GM19372 (cell line): Measurements from ENCODE around the gene TRPM4.
"Not testable (repeated sequence)": the region's sequence is repeated elsewhere in the genome, so short reads cannot be mapped to it uniquely, and the experiment has no call there.

Experiments used
- ATAC-seq: cut with Tn5 transposase; IDR thresholded peaks from one replicate; pipeline ENCODE4 v1.9.1; 2021; ENCODE audit warnings: mild to moderate bottlenecking, low read depth, moderate library complexity; ENCODE audit not compliant: unreplicated experiment

Gene TRPM4

DNA sequence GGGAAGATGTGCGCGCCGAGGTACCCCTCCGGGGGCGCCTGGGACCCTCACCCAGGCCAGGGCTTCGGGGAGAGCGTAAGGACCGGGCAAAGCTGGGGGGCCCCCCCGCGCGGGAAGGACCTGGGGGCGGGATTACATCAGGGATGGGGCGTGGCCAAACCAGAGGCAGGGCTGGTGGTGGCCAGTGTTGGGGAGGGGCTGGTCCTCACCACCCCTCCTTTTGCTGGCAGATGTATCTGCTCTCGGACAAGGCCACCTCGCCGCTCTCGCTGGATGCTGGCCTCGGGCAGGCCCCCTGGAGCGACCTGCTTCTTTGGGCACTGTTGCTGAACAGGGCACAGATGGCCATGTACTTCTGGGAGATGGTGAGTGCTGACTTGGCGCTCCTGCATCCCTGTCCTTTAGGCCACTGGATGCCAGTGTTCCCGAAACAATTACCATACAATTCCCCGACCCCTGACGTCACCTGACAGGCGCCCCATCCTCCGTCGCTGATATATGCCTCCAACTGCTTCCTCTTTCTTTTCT lies 25.3 kb downstream of the TRPM4 start:
- ATAC-seq: no peak

- no peak for ATAC-seq
Measured at GRCh38 chr19:49186108-49186507, 28.5 kb downstream of the TRPM4 start.

- no peak for ATAC-seq
Measured at GRCh38 chr19:49188626-49189200, 31.1 kb downstream of the TRPM4 start.

- no peak for ATAC-seq
Measured at GRCh38 chr19:49189259-49189658, 31.7 kb downstream of the TRPM4 start.

GRCh38 chr19:49190781-49191180 lies 33.2 kb downstream of the TRPM4 start:
- ATAC-seq: no peak

- no peak for ATAC-seq
Measured at GRCh38 chr19:49193822-49194394, 36.3 kb downstream of the TRPM4 start.

DNA sequence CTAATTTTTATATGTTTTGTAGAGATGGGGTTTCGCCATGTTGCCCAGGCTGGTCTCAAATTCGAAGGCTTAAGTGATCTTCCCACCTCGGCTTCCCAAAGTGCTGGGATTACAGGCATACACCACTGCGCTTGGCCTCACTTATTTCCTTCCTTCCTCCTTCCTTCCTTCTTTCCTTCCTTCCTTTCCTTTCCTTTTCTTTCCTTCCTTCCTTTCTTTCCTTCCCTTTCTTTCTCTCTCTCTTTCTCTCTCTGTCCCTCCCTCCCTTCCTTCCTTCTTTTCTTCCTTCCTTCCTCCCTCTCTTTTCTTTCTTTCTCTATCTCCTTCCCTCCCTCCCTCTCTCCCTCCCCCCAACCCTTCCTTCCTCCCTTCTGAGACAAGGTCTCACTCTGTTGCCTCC lies 36.8 kb downstream of the TRPM4 start:
- no peak for ATAC-seq

DNA sequence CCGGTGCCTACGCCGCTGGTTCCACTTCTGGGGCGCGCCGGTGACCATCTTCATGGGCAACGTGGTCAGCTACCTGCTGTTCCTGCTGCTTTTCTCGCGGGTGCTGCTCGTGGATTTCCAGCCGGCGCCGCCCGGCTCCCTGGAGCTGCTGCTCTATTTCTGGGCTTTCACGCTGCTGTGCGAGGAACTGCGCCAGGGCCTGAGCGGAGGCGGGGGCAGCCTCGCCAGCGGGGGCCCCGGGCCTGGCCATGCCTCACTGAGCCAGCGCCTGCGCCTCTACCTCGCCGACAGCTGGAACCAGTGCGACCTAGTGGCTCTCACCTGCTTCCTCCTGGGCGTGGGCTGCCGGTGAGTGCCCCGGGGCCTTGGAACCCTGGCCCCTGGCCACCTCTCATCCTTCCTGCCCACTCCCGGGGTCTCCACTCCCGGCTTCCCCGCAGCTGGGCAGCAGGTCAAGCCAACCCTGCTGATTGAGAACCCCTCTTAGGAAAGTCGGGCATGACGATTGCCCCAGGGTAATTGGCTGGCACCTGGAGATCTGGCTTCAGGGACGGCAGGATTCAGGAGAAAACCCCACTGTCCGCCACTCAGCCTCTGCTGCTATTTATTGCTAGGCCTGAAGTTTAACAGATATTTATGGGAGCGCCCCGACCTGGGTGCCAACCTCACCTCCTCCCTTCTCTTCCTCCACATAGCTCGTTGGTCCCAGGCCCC lies 39.1 kb downstream of the TRPM4 start:
- ATAC-seq: no peak

DNA sequence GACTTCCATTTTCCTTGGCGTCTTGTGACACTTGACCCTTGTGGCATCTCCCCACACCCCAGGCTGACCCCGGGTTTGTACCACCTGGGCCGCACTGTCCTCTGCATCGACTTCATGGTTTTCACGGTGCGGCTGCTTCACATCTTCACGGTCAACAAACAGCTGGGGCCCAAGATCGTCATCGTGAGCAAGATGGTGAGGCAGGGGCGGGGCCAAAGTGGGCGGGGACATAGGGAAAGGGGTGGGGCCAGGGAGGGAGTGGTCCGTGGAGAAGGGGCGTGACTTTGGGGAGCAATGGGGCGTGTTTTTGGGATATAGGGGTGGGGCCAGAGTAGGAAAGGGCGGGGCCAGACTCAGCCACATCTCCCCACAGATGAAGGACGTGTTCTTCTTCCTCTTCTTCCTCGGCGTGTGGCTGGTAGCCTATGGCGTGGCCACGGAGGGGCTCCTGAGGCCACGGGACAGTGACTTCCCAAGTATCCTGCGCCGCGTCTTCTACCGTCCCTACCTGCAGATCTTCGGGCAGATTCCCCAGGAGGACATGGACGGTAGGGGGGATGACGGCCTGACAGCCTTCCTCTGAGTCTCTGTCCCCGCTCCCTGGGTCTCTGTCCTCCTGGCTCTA lies 42.8 kb downstream of the TRPM4 start:
- ATAC-seq: no peak

- ATAC-seq: no peak
Measured at GRCh38 chr19:49201042-49201441, 43.5 kb downstream of the TRPM4 start.

DNA sequence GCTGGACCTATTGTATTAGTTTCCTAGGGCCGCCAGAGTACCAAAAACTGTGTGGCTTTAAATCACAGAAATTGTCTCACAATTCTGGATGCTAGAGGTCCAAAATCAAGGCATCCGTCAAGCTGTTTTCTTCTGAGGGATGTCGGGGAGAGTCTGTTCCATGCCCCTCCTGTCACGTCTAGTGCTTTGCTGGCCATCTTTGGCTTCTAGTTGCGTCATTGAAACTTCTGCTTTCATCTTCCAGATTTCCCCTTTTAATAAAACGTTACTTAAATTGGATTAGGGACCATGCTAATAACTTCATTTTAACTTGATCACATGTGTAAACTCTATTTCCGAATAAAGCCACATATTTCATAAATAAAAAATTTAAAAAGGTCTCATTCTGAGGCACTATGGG lies 47.5 kb downstream of the TRPM4 start:
- ATAC-seq: no peak

DNA sequence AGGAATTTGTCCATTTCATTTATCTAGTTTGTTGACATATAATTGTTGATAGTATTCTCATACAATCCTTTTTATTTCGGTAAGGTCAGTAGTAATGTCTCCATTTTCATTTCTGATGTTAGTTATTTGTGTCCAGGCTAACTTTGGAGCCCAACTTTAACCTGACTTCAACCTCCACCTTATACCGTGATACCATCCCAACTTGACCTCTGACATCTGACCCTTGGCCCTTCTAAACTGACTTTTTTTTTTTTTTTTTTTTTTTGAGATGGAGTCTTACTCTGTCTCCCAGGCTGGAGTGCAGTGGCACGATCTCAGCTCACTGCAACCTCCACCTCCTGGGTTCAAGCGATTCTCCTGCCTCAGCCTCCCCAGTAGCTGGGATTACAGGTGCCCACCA lies 51.9 kb downstream of the TRPM4 start:
- not testable (repeated sequence) for ATAC-seq

GRCh38 chr19:49210108-49210900 lies 52.7 kb downstream of the TRPM4 start:
- ATAC-seq: no peak

DNA sequence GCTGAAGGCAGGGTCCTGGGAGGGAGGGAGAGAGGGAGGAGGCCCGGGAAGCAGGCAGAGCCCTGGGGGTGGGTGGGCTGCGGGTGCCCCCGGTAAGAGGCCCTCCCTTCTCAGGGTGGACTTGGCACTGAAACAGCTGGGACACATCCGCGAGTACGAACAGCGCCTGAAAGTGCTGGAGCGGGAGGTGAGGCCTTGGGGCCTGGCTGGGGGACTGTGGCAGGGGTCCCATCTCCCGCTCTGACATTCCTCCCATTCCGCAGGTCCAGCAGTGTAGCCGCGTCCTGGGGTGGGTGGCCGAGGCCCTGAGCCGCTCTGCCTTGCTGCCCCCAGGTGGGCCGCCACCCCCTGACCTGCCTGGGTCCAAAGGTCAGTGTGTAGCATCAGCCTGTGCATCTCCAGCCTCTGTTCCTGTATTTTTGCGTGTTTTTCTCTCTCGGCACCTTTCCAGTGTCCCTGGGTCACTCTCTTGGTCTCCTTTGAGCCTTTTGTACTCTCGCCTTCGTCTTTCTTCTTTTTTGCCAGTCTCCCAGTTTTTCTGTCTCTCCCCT lies 53.4 kb downstream of the TRPM4 start:
- no peak for ATAC-seq

- no peak for ATAC-seq
Measured at GRCh38 chr19:49212016-49212701, 54.6 kb downstream of the TRPM4 start.

DNA sequence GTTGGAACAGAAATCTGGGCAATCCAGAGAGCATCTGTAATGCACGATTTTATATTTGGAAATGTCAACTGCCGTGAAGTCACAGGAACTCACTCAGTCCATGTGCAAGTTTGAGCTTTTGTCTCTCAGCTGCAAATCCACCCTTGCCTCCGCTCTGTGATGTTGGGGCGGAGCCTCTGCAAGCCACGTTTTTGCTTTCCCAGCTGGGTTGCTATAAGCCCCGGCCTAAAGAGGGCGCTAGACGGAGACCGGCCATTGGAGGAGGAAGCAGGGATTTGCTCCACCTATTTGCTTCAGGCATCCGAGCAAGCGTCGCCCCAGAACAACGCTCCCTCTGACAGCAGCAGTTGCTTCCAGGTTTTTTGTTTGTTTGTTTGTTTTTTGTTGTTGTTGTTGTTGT lies 56.2 kb downstream of the TRPM4 start:
- no peak for ATAC-seq

- no peak for ATAC-seq
Measured at GRCh38 chr19:49214701-49215100, 57.1 kb downstream of the TRPM4 start.

DNA sequence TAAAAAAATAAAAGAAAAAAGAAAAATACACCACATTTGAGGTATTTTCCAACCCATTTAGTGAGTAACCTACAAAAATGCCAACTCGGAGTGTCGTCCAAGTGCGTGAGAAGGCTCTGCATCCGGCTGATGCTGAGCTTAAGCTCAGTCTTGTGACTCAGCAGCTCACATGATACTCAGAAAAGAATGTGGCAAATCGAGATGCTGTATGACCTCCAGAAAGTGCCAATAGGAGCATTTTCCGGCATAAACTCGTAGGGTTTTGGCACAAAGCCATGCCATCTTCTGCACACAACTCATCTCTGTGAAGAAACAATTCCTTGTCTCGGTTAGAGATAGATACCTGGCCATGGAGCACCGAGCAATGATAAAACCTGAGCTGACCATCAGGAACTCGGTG lies 58.5 kb downstream of the TRPM4 start:
- ATAC-seq: no peak

DNA sequence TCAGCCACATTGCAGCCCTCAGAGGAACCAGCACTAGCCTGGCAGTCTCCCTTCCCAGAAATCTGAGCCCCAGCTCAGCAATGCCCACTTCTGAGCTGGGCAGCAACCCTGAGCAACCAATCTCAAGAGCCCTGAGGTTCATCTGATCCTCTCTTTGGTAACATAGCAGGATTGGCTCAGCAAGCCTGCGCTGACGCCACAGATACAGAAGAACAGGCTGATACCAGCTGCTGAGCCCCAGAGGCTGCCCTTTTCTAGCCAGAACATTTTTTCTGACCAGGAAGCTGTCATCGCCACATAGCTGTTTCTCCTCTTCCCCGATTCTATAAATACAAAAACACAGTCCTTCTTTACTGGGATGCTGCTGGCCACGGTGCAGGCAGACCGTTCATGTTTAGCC lies 59.8 kb downstream of the TRPM4 start:
- no peak for ATAC-seq

- ATAC-seq: no peak
Measured at GRCh38 chr19:49222011-49222410, 64.4 kb downstream of the TRPM4 start.
